IPS DF 19.7 (cell line): ENCODE measurements around the gene FES.
"Not testable (repeated sequence)": the region's sequence is repeated elsewhere in the genome, so short reads cannot be mapped to it uniquely, and the experiment has no call there.

Source experiments
- DNase-seq: peaks from one replicate; pipeline ENCODE4 v3.0.0-alpha.2; 2013; ENCODE audit warnings: low read depth, low spot score

The FES gene

GRCh38 chr15:90909976-90910375, 25.7 kb downstream of the FES start:
- DNase-seq, result no peak

- no peak for DNase-seq
These were observed 26.4 kb downstream of the FES start for GRCh38 chr15:90910441-90911301.

DNA sequence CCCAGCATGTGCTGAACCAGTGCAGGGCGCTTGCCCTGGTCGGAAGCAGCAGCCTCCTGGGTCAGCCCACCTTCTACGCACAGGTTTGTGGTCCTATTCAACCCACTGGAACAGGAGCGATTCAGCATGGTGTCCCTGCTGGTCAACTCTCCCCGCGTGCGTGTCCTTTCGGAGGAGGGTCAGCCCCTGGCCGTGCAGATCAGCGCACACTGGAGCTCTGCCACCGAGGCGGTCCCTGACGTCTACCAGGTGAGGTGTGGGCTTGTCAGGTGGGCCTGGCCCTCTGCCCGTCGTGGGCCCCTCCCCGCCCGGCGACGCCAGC, 27.0 kb downstream of the FES start:
- no peak for DNase-seq

DNA sequence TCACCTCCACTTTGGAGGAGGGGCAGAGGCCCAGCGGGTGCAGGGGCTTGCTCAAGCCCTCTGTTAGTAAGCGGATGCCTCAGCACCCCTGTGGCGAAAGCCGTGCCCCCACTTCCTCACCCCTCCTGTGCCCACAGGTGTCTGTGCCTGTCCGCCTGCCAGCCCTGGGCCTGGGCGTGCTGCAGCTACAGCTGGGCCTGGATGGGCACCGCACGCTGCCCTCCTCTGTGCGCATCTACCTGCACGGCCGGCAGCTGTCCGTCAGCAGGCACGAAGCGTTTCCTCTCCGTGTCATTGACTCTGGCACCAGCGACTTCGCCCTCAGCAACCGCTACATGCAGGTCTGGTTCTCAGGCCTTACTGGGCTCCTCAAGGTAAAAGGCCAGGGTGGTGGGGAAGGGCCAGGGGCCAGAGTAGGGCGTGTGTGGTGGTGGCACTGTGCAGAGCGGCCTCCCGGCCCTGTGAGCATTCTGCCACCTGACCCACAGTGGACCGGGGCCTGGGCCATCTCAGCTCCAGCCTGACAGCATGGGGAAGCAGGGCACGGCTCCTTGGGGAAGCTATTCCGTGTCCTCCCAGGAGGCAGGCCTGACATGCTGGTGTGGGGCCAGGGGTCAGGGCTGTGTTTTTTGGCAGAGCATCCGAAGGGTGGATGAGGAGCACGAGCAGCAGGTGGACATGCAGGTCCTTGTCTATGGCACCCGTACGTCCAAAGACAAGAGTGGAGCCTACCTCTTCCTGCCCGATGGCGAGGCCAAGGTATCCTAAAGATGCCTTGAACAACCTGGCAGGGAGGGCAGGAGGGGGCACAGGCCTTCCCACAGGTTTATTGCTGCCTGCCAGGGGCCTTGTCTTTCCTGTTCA, 27.8 kb downstream of the FES start:
- no peak for DNase-seq

- no peak for DNase-seq
These were observed 28.4 kb downstream of the FES start for GRCh38 chr15:90912770-90913075.

DNA sequence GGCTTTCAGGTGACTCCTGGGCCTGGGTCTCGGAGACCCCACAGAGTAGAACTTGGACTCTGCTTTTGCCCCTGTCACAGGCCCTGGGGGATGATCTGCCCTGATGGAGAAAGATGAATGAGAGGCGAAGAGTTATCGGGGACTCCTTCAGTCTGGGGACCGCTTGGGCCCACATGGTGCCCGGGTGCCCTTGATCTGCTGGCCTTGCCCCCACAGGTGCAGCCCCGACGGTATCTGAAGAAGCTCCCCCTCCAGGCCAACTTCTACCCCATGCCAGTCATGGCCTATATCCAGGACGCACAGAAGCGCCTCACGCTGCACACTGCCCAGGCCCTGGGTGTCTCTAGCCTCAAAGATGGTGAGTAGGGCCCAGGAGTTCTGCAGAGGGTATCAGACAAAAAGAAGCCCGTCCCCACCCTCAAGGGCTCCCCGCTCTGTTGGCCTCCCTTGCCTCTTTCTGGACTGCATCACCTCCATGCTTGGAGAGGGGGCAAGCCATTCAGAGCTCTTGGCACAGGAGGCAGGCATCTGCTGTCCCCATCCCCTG, 29.2 kb downstream of the FES start:
- no peak for DNase-seq

- no peak for DNase-seq
These were observed 30.2 kb downstream of the FES start for GRCh38 chr15:90914305-90915080.

- DNase-seq, result no peak
These were observed 31.0 kb downstream of the FES start for GRCh38 chr15:90915216-90915807.

DNA sequence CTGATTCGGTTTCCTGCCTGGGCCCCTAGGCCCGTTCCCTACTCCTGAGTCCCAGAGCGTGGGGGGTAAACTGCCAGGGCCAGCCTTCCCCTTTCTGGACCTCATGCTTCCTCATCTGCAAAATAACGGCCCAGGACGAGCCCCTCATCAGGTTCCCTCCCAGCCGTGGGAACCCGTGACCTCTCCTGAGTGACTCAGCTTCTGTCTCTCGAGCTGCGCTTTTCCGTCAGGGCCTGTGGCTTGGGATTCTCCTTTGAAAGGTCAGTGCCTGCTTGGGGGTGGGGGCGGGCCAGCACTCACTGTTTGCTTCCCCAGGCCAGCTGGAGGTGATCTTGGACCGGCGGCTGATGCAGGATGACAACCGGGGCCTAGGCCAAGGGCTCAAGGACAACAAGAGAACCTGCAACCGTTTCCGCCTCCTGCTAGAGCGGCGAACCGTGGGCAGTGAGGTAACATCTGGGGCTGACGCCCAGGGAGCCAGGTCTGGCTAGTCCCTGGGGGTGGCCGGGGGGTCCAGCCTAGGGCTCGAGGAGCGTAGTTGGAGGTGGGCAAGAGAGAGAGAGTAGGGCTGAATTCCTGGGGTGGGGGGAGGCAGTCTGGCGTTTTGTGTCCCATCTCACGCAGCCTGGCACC, 31.6 kb downstream of the FES start:
- DNase-seq, result no peak

- no peak for DNase-seq
These were observed 32.2 kb downstream of the FES start for GRCh38 chr15:90916461-90916860.

- DNase-seq, result no peak
These were observed 33.3 kb downstream of the FES start for GRCh38 chr15:90917569-90917968.

DNA sequence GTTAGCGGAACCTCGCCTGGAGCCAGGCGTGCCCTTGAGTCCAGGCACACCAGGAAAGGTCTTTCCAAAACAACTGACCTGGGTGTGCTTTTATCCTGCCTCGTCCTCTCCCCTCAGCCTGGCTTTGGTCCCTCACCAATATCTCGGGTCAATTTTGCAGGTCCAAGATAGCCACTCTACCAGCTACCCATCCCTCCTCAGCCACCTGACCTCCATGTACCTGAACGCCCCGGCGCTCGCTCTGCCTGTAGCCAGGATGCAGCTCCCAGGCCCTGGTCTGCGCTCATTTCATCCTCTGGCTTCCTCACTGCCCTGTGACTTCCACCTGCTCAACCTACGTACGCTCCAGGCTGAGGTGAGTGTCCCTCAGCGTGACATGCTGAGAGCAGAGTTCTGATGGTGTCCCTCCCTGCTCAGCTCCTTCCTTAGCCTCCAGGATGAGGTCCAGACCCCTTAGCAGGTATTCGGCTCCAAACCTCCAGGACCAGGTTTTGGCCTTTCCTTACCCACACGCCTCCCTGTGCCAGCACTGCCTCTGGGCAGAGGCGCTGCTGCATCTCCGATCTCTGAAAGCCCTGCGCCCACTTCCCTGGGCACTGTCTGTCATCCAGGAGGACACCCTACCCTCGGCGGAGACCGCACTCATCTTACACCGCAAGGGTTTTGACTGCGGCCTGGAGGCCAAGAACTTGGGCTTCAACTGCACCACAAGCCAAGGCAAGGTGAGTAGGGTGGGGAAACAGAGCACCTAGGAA, 33.9 kb downstream of the FES start:
- DNase-seq, result no peak

DNA sequence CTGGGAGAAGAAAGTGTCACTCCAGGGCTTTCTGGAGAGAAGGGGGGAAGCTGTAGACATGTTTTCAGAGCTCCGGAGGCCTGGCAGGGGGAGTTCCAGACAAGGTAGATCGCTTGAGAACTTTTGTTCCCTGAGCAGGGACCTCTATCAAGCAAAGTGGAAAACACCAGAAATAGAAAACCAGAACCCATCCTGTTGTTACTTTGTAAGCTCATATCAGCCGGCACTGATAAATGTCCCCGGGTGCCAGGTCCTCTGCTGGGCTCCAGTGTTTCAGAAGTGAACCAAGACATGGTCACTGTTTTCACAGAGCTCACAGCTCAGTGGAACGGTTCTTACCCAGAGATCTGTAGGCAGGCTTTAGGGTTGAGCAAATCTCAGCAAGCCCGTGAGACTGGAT, 34.5 kb downstream of the FES start:
- DNase-seq, result no peak

DNA sequence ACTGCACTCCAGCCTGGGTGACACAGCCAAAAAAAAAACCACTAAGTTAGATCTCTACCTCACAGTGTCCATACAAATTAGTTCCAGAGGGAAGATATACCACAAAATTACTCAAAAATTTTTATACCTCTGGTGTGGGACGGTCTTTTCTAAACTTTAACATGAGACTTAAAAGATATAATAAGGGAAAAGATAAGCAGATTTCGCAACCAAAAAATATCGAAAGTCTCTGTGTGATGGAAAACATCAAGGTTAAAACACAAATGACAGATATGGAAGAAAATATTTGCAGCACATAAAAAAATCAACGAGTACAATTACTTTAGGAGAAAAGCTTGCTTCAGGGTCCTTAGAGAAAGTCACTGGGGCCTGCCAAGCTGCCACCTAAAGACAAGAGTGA, 37.6 kb downstream of the FES start:
- DNase-seq, result no peak

DNA sequence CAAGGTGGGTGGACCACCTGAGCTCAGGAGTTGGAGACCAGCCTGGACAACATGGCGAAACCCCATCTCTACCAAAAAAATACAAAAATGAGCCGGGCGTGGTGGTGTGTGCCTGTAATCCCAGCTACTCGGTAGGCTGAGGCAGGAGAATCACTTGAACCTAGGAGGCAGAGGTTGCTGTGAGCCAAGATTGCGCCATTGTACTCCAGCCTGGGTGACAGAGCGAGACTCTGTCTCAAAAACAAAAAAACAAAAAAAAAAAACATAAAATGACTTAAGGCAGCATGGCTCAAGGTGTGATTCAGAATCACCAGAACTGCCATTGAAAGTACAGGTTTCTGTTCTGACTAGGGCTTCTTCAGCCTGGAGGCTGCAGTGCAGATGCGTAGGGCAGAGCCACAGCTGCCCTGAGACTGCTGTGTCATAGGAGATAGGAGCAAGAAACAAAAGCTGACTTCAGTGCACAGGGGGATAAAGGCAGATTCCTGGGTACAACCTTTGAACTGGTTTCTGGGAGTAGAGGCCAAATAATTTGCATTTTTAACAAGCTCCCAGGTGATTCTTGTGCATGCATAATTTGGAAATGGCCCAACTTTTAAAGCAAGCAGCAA, 38.5 kb downstream of the FES start:
- not testable (repeated sequence) for DNase-seq

DNA sequence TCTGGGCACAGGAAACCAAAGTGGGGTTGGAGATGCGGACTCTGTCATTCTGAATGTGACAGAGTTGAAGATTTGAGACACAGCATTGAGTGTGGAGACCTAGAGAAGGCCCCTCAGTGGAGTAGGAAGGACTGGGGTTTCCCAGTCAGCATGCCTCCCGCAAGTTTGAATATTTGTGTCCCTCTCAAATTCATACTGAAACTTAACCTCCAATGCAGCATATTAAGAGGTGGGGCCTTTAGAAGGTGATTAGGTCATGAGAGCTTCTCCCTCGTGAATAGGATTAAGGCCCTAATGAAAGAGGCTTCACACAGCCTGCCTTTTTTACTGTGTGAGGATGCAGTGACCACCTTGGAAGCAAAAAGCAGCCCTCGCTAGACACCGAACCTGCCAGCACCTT, 40.1 kb downstream of the FES start:
- DNase-seq, result no peak

DNA sequence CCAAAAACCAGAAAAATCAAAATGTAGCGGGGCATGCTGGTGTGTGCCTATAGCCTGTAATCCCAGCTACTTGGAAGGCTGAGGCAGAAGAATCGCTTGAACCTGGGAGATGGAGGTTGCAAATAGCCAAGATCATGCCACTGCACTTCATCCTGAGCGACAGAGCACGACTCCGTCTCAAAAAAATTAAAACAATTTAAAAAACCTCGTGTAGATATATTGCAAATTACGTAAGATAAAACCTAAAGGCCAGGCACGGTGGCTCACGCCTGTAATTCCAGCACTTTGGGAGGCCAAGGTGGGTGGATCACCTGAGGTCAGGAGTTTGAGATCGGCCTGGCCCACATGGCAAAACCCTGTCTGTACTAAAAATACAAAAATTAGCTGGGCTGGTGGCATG, 42.5 kb downstream of the FES start:
- DNase-seq, result not testable (repeated sequence)

DNA sequence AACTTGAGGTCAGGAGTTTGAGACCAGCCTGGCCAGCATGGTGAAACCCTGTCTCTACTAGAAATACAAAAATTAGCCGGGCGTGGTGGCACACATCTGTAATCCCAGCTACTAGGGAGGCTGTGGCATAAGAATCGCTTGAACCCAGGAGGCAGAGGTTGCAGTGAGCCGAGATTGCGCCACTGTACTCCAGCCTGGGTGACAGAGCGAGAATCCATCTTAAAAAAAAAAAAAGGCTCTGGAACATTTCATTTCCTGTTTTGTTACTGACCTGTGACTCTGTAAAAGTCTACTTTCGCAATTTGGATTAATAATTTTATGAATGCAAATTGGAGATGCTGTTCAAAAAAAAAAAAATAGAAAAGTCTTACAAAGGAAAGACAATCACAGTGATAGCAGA, 43.8 kb downstream of the FES start:
- not testable (repeated sequence) for DNase-seq

- no peak for DNase-seq
These were observed 45.1 kb downstream of the FES start for GRCh38 chr15:90929246-90930019.
